GM12878 (cell line): Measurements from ENCODE around the gene CMTM2. TPM values are rescaled to one million over a fixed set of nuclear protein-coding genes. Genes with fewer than 3 reads are reported as not detected.

Source experiments
- ATAC-seq: fragments of 200-7000 bp; cut with Tn5 transposase; 3 replicates; pipeline ENCODE4 v1.9.1; 2020; ENCODE audit warnings: mild to moderate bottlenecking, moderate library complexity
- BruUV-seq: library from RNA; stranded (reverse); fragments of 400-500 nt; replicated peaks from 2 replicates; lab custom pipeline; 2021; lab: Mats Ljungman, UMichigan
- CTCF ChIA-PET: fragments of 300-600 bp; sonication (Branson Sonifier 250); formaldehyde crosslinking; extraction: SDS; loops from one replicate; lab custom pipeline; 2021; ENCODE audit warnings: inconsistent platforms; lab: Yijun Ruan, JAX
- POLR2A ChIA-PET: fragments of 350-600 bp; formaldehyde crosslinking; extraction: SDS; loops from one replicate; lab custom pipeline; 2021; ENCODE audit warnings: inconsistent platforms; lab: Charles Lee
- RAD21 ChIA-PET: fragments of 300-600 bp; sonication (Branson Sonifier 250); formaldehyde crosslinking; loops from one replicate; lab custom pipeline; 2023; ENCODE audit warnings: antibody characterized with exemption; ENCODE audit not compliant: unreplicated experiment; lab: Charles Lee
- SMC1A ChIA-PET: fragments of 300-600 bp; sonication (Branson Sonifier 250); formaldehyde crosslinking; loops from one replicate; lab custom pipeline; 2023; ENCODE audit not compliant: unreplicated experiment, uncharacterized antibody; lab: Charles Lee
- DNase-seq: peaks from one replicate; pipeline ENCODE4 v3.0.0-alpha.2; 2011; ENCODE audit warnings: low read depth, low spot score
- FAIRE-seq: peaks from 3 replicates; lab custom pipeline; 2011; peaks lifted over from hg19 to GRCh38; lab: Jason Lieb, UNC
- H2AFZ ChIP-seq: 2 replicates; pipeline ENCODE4 v1.6.0; 2011; ENCODE audit warnings: low read depth, low read length, control low read depth; ENCODE audit not compliant: control insufficient read depth
- H3K27ac ChIP-seq: 2 replicates; pipeline ENCODE4 v1.5.1; 2011; ENCODE audit warnings: control low read depth; ENCODE audit not compliant: control insufficient read depth, insufficient read depth
- H3K27me3 ChIP-seq, 2 experiments: replicated peaks in 1 of 2; 2 replicates each; pipeline versions ENCODE4 v1.6.0 to v1.6.1; 2011; ENCODE audit warnings: low read length in 1 of 2; ENCODE audit not compliant: control insufficient read depth in 2 of 2, insufficient read depth in 2 of 2
- H3K36me3 ChIP-seq, 2 experiments: 2 replicates each; pipeline ENCODE4 v1.5.1; 2011; ENCODE audit warnings: low read length in 1 of 2; ENCODE audit not compliant: control insufficient read depth in 2 of 2, insufficient read depth in 2 of 2
- H3K4me1 ChIP-seq: 2 replicates; pipeline ENCODE4 v1.6.1; 2011; ENCODE audit warnings: mild to moderate bottlenecking, low read length, moderate library complexity, mixed read lengths; ENCODE audit not compliant: control insufficient read depth, insufficient read depth
- H3K4me2 ChIP-seq: 2 replicates; pipeline ENCODE4 v1.6.0; 2011; ENCODE audit warnings: control low read depth; ENCODE audit not compliant: control insufficient read depth, insufficient read depth
- H3K4me3 ChIP-seq: fragments of 200-600 bp; sonication (generic); 2 replicates; pipeline ENCODE4 v1.5.1; 2016
- H3K79me2 ChIP-seq: 2 replicates; pipeline ENCODE4 v1.6.0; 2011; ENCODE audit warnings: low read length; ENCODE audit not compliant: control insufficient read depth, insufficient read depth
- H3K9ac ChIP-seq: 2 replicates; pipeline ENCODE4 v1.8.0; 2011; ENCODE audit warnings: low read length, control low read depth, mixed read lengths; ENCODE audit not compliant: control insufficient read depth, insufficient read depth
- H3K9me3 ChIP-seq: replicated peaks from 3 replicates; pipeline ENCODE4 v1.5.1; 2011; ENCODE audit warnings: mild to moderate bottlenecking, low read length; ENCODE audit not compliant: control insufficient read depth, insufficient read depth
- H4K20me1 ChIP-seq: 2 replicates; pipeline ENCODE4 v1.6.0; 2011; ENCODE audit not compliant: control insufficient read depth, insufficient read depth
- ATF2 ChIP-seq: IDR thresholded peaks from 2 replicates; pipeline ENCODE4 v1.6.1; 2012; ENCODE audit warnings: low read length, inconsistent platforms
- BCL3 ChIP-seq: IDR thresholded peaks from 2 replicates; pipeline ENCODE4 v1.6.1; 2011; ENCODE audit warnings: borderline replicate concordance, low read depth, mild to moderate bottlenecking, moderate library complexity, low read length; ENCODE audit not compliant: insufficient read depth, poor library complexity, severe bottlenecking
- CBX3 ChIP-seq: fragments of 200-600 bp; sonication (generic); IDR thresholded peaks from 2 replicates; pipeline ENCODE4 v1.6.1; 2016; ENCODE audit warnings: low read depth, borderline replicate concordance
- CEBPZ ChIP-seq: fragments of 150-350 bp; IDR thresholded peaks from 2 replicates; pipeline ENCODE4 v1.6.1; 2016; ENCODE audit warnings: low read depth, low read length
- EP300 ChIP-seq, 2 experiments: fragments of 150-350 bp in 1 of 2; IDR thresholded peaks; 2 replicates each; pipeline ENCODE4 v1.6.1; 2011 to 2012; ENCODE audit warnings: low read depth in 2 of 2, low read length in 2 of 2, borderline replicate concordance in 1 of 2, improper control_type of control experiment in 1 of 2, inconsistent platforms in 1 of 2; ENCODE audit not compliant: control insufficient read depth in 1 of 2
- ETV6 ChIP-seq, 2 experiments: fragments of 450-650 bp in 1 of 2; IDR thresholded peaks in 1 of 2; conservative IDR thresholded peaks in 1 of 2; 2 replicates each; pipeline ENCODE4 v1.6.1; 2014; ENCODE audit warnings: antibody characterized with exemption in 1 of 2, borderline replicate concordance in 1 of 2, low read depth in 1 of 2, mild to moderate bottlenecking in 1 of 2, moderate library complexity in 1 of 2
- NBN ChIP-seq: fragments of 450-650 bp; IDR thresholded peaks from 2 replicates; pipeline ENCODE4 v1.6.1; 2016
- PML ChIP-seq: IDR thresholded peaks from 2 replicates; pipeline ENCODE4 v1.6.1; 2012; ENCODE audit warnings: low read length, inconsistent platforms
- SMAD5 ChIP-seq: IDR thresholded peaks from 2 replicates; pipeline ENCODE4 v1.6.1; 2016; ENCODE audit warnings: antibody characterized with exemption, low read depth
- SRF ChIP-seq, 2 experiments: IDR thresholded peaks; 2 replicates each; pipeline ENCODE4 v1.6.1; 2011; ENCODE audit warnings: low read depth in 2 of 2, low read length in 2 of 2, mild to moderate bottlenecking in 1 of 2, moderate library complexity in 1 of 2
- ZNF217 ChIP-seq: fragments of 450-650 bp; IDR thresholded peaks from 2 replicates; pipeline ENCODE4 v1.6.1; 2017; ENCODE audit warnings: antibody characterized with exemption, mild to moderate bottlenecking
- WGBS: methylation state at CpG from one replicate; pipeline ENCODE4 v1.1.6; 2016; ENCODE audit warnings: low lambda C conversion rate; ENCODE audit not compliant: insufficient replicate concordance, insufficient coverage; ENCODE audit errors: missing lambda C conversion rate; 5-methylcytosine and 5-hydroxymethylcytosine counted together
- in situ Hi-C: fragments of 300-500 bp; cut with MboI; formaldehyde crosslinking; loops from 9 replicates; pipeline ENCODE4 v1.14.3; 2018; ENCODE audit warnings: mixed read lengths
- intact Hi-C: fragments of 100-400 bp; cut with micrococcal nuclease; formaldehyde crosslinking; loops from one replicate; pipeline ENCODE4 v1.14.2; 2022; ENCODE audit not compliant: unreplicated experiment
- polyA plus RNA-seq, 11 experiments: library from polyadenylated mRNA; depleted of rRNA in 4 of 11; unstranded in 6 of 11; stranded (reverse) in 5 of 11; fragments of >200 nt; fragmentation: Nextera tagmentation in 4 of 11; fragmentation: Illumina TruSeq in 1 of 11; extraction: Ambion mirVana in 4 of 11; extraction: Trizol in 1 of 11; gene quantifications; 1 replicate in 1 of 11; 2 replicates in 10 of 11; pipeline versions ENCODE4 v1.2.1 to v1.2.3, GENCODE V29; 2011 to 2016; ENCODE audit warnings: inconsistent platforms in 2 of 11, missing spikeins in 2 of 11, low read depth in 1 of 11
- total RNA-seq, 4 experiments: library from RNA; depleted of rRNA in 3 of 4; stranded (reverse); fragments of >200 nt in 3 of 4; fragmentation: Illumina TruSeq in 1 of 4; extraction: Trizol in 1 of 4; gene quantifications; 2 replicates each; pipeline versions ENCODE4 v1.2.1 to v1.2.3, GENCODE V29; 2013 to 2021
- TF ChIP-seq, protein P1 (sequence below): IDR thresholded peaks from 2 replicates; pipeline ENCODE4 v1.6.1; 2012; ENCODE audit warnings: low read depth, low read length, improper control_type of control experiment

The CMTM2 gene
- total and polyA plus RNA-seq, 10 of the 15 experiments (the other 5 are each of a cell fraction or from before 2014, with no cell fraction given), result 0.26 to 0.34 TPM; not detected in 8

GRCh38 chr16:66587881-66588600, 8.8 kb downstream of the CMTM2 start:
- intact Hi-C loops, result no loop called here
- in situ Hi-C loops, result loop anchor here (5.0 kb wide), 1 partner anchor 181 kb away; no protein-coding TSS in a partner anchor
- no peak for TF ChIP-seq SRF (IDR thresholded peaks at IDR 0.05; ENCODE audit: low read depth in 2 of 2, low read length in 2 of 2)
- TF ChIP-seq ZNF217, result no peak
- TF ChIP-seq NBN, result no peak
- TF ChIP-seq, protein P1, sequence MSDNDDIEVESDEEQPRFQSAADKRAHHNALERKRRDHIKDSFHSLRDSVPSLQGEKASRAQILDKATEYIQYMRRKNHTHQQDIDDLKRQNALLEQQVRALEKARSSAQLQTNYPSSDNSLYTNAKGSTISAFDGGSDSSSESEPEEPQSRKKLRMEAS, result no peak
- TF ChIP-seq EP300 (IDR thresholded peaks at IDR 0.05; ENCODE audit: borderline replicate concordance in 1 of 2, control insufficient read depth in 1 of 2, low read depth in 2 of 2, low read length in 2 of 2), result no peak
- TF ChIP-seq ETV6 (conservative IDR thresholded peaks at IDR 0.05 in 1 of 2, IDR thresholded peaks at IDR 0.05 in 1 of 2; ENCODE audit: borderline replicate concordance in 1 of 2, low read depth in 1 of 2), result no peak
- TF ChIP-seq ATF2, result no peak
- TF ChIP-seq BCL3, result no peak
- no peak for TF ChIP-seq PML
- TF ChIP-seq CEBPZ, result no peak
- TF ChIP-seq SMAD5, result no peak
- no peak for TF ChIP-seq CBX3
- no peak overlapping the region for H2AFZ ChIP-seq
- no peaks in the 10 kb centered on the region for H3K36me3 ChIP-seq
- SMC1A ChIA-PET, result no interaction called here
- CTCF ChIA-PET, result interaction anchor here (1.8 to 3.1 kb wide), 6 partner anchors 10 to 110 kb away, joined by 4 to 61 read pairs (median 22); no protein-coding TSS in a partner anchor
- peaks cover 0 to 4% of the 10 kb centered on the region in 2 experiments; a peak in 1 of 4 replicates for H3K27me3 ChIP-seq
- H3K79me2 ChIP-seq, result no peaks in the 10 kb centered on the region
- H3K9me3 ChIP-seq, result no peaks in the 10 kb centered on the region; the same call in 2 of the 3 replicates
- POLR2A ChIA-PET, result no interaction called here
- ATAC-seq (no peak), DNase-seq (no peak), FAIRE-seq (no peak)
- no peaks in the 10 kb centered on the region; the same call in 1 of the 2 replicates for H3K4me1 ChIP-seq
- BruUV-seq, result no TSS peak
- no peak overlapping the region for H3K9ac ChIP-seq
- no peak overlapping the region for H3K27ac ChIP-seq
- WGBS, result 62% methylated on average over 7 of the region's 7 CpGs
- H3K4me3 ChIP-seq, result no peak overlapping the region
- RAD21 ChIA-PET, result interaction anchor here (1.3 to 3.1 kb wide), 3 partner anchors 72 to 182 kb away, joined by 6 to 51 read pairs (median 7); no protein-coding TSS in a partner anchor
- H4K20me1 ChIP-seq, result no peaks in the 10 kb centered on the region
- no peak overlapping the region for H3K4me2 ChIP-seq
